ENCODE data around the gene THRAP3. TPM values are rescaled to one million over a fixed set of nuclear protein-coding genes. Genes with fewer than 3 reads are reported as not detected.
"Not testable (repeated sequence)": the region's sequence is repeated elsewhere in the genome, so short reads cannot be mapped to it uniquely, and the experiment has no call there.

The THRAP3 gene
- total RNA-seq, 1 donor from 2014 or later: 147 TPM

GRCh38 chr1:36206323-36206858 is 17.9 kb upstream of the THRAP3 start:
- intact Hi-C loops (cut with micrococcal nuclease): no loop called here

GRCh38 chr1:36207339-36207738 is 16.9 kb upstream of the THRAP3 start:
- intact Hi-C loops (cut with micrococcal nuclease): no loop called here

- intact Hi-C loops (cut with micrococcal nuclease): no loop called here
Measured at GRCh38 chr1:36208978-36209703, 15.1 kb upstream of the THRAP3 start.

DNA sequence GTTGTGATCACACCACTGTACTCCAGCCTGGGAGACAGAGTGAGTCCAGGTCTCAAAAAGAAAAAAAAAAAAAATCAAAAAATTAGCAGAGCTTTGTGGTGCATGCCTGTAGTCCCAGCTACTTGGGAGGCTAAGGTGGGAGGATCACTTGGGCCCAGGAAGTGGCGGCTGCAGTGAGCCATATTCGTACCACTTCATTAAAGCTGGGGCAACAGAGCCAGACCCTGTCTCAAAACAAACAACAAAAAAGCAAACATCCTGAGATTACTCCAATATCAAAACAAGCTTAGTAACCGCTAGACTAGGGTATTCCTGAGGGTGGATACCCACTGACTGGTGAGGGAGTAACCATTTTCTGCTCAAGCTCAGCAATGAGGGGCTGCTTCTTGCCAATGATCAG is 12.9 kb upstream of the THRAP3 start:
- intact Hi-C loops (cut with micrococcal nuclease): no loop called here

GRCh38 chr1:36211841-36212240 is 12.4 kb upstream of the THRAP3 start:
- intact Hi-C loops (cut with micrococcal nuclease): no loop called here

- intact Hi-C loops (cut with micrococcal nuclease): no loop called here
Measured at GRCh38 chr1:36212782-36213181, 11.5 kb upstream of the THRAP3 start.

DNA sequence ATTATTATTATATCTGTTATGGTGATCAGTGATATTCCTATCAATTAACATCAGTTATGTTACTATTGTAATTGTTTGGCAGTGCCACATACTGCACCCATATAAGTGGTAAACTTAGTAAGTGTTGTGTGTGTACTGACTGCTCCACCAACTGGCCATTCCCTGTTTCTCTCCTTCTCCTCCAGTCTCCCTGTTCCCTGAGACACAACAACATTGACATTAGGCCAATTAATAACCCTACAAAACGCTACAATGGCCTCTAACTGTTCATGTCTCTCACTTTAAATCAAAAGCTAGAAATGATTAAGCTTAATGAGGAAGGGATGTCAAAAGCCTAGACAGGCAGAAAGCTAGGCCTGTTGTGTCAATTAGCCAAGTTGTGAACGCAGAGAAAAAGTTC is 6.6 kb upstream of the THRAP3 start:
- intact Hi-C loops (cut with micrococcal nuclease): no loop called here

DNA sequence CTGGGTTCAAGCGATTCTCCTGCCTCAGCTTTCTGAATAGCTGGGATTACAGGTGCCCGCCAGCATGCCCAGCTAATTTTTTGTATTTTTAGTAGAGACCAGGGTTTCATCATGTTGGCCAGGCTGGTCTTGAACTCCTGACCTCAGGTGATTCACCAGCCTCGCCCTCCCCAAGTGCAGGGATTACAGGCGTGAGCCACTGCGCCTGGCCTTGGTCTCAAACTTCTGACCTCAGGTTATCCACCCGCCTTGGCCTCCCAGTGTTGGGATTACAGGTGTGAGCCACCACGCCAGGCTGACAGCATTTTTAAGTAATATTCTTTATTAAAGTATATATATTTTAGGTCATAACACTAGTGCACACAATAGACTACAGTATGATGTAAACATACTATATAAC is 2.3 kb upstream of the THRAP3 start:
- intact Hi-C loops (cut with micrococcal nuclease): loop anchor here (5.0 to 10.0 kb wide), 3 partner anchors 35 to 287 kb away; partner anchors contain the start of gene AGO3

DNA sequence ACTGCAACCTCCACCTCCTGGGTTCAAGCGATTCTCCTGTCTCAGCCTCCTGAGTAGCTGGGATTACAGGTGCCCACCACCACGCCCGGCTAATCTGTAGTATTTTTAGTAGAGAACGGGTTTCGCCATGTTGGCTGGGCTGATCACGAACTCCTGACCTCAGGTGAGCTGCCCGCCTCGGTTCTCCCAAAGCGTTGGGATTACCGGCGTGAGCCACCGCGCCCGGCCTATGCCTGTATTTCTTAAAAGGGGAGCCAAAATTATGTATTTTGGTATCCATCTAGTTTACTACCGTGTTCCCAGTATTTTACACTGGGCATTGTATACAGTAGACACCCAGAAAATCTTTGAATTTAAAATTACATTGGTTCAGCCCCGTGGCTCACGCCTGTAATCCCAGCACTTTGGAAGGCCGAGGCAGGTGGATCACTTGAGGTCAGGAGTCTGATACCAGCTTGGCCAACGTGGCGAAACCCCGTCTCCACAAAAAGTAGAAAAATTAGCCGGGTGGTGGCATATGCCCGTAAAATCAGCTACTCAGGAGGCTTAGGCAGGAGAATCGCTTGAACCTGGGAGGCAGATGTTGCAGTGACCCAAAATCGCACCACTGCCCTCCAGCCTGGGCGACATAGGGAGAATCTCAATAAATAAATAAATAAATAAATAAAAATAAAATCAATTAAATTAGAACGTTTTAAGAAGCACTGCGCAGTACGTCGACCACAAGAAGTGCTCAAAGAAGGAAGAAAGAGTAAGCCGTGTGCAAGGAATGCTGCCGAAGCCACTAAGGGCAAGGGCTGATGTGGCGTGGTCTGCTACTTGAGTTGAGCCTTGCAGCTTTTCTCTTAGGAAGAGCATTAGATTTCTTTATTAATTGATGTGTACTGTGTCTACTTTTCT is 1.5 kb upstream of the THRAP3 start:
- intact Hi-C loops (cut with micrococcal nuclease): loop anchor here (5.0 to 10.0 kb wide), 3 partner anchors 35 to 288 kb away; partner anchors contain the start of gene AGO3

DNA sequence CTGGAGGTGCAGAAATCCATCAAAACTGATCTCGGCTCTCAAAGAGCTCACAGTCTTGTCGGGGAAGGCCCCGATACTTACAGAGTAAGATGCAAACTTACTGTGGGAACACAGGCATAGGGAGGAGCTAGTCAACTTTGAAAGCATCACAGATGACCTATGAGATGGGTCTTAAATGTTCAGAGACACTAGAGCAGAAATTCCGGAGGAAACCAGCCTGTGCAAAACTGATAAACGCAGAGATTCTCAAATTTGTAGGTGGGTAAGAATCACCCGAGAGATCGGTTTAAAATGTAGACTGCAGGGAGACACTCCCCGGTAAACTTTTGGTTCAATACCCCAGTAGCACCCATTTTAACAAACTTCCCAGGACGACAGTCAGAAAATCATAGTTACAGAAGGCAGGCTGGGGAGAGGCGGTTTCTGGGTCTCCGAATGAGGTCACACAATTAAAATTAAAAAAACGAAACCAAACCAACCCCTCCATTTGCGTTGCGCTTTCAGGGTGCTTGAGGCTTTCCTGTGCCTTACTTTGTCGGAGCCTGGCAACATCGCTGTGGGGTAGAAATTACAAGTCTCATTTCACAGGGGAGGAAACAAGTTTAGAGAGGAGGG is 755 bp upstream of the THRAP3 start:
- intact Hi-C loops (cut with micrococcal nuclease): loop anchor here (5.0 to 10.0 kb wide), 3 partner anchors 36 to 289 kb away; partner anchors contain the start of gene AGO3

DNA sequence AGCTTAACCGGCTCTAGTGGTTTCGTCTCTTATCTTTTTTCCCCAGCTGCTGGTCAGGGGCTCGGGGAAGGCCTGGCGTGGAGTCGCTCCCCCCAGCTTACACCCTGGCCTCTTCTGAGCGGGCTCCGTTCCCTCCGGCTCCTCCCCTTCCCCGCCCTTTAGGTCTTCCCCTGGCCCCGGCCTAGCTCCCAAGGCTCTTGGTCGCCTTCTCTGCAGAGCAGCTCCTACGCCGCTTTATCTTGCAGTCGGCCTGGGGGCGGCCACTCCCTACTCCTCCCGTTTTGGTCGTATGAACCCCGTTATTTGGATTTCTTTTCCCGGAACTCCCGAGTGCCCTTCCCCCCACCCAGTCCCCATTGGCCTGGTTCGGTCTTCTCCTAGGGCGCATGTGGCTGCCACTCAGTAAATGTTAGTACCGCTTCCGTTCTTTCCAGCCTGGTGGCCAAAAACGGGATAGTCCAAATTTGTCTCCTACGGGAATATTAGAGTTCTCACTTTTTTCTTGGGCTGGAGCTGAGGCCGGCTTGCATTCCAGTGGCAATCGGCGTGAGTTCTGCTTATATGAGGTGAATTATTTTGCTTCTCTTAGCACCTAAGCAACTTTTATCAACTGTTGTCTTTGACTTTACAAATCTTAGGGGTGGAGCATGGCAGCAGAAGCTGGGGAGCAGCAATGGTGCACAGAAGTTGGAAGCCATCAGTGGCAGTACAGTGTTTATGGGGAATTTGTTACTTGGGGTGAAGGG is 467 bp downstream of the THRAP3 start:
- intact Hi-C loops (cut with micrococcal nuclease): loop anchor here (1.0 to 10.0 kb wide), 8 partner anchors 37 to 290 kb away; partner anchors contain the start of genes ADPRS, AGO3, OSCP1 and SH3D21

GRCh38 chr1:36225283-36225899 is 1.1 kb downstream of the THRAP3 start:
- intact Hi-C loops (cut with micrococcal nuclease): loop anchor here (2.0 to 10.0 kb wide), 2 partner anchors 81 to 291 kb away; partner anchors contain the start of genes AGO3 and SH3D21

- intact Hi-C loops (cut with micrococcal nuclease): not testable (repeated sequence)
Measured at GRCh38 chr1:36230279-36230678, 6.0 kb downstream of the THRAP3 start.

- intact Hi-C loops (cut with micrococcal nuclease): no loop called here
Measured at GRCh38 chr1:36231191-36231590, 6.9 kb downstream of the THRAP3 start.

GRCh38 chr1:36232212-36233095 is 8.2 kb downstream of the THRAP3 start:
- intact Hi-C loops (cut with micrococcal nuclease): no loop called here

DNA sequence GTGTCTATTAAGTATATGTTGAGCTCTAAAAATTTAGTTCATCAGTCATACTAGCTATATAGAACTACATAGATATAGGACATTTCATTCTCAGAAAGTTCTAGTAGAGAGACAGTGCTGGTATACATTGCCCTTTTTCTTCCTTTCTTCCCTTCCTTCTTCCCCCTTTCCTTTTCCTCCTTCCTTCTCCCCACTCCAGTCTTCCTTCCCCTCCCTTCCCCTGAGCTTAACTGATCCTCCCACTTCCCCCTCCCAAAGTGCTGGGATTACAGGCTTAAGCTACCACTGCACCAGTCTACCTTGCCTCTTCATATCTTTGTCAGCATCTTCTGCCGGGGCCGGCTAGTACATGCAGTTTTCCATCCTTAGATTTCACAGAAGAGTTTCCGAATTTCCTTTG is 12.1 kb downstream of the THRAP3 start:
- intact Hi-C loops (cut with micrococcal nuclease): no loop called here

DNA sequence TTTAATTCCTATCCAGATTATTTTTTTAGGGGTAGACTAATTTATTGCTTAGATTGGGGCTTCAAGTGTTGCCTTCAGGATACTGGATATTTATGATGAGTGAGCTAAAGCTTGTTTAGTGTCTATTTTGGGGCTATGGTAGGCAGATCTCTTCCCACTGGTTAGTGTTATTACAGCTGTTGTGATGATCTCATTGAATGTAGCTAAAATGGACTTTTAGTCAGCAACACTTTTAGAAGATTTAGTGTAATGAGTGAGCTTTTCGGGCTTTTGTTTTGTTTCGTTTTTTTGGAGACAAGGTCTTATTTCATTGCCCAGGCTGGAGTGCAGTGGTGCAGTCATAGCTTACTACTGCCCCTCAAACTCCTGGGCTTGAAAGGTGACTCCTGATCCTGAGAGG is 14.2 kb downstream of the THRAP3 start:
- intact Hi-C loops (cut with micrococcal nuclease): no loop called here

GRCh38 chr1:36239941-36240637 is 15.8 kb downstream of the THRAP3 start:
- intact Hi-C loops (cut with micrococcal nuclease): no loop called here

GRCh38 chr1:36247538-36247937 is 23.3 kb downstream of the THRAP3 start:
- intact Hi-C loops (cut with micrococcal nuclease): no loop called here
